T47D (cell line): ENCODE data around the gene ABCG8.

Source experiments
- DNase-seq, 2 experiments: peaks; one replicate each; pipeline versions ENCODE4 v3.0.0 to v3.0.0-alpha.2; 2011 to 2012; ENCODE audit warnings: low read depth in 1 of 2, low spot score in 1 of 2
- JUND ChIP-seq: IDR thresholded peaks from 2 replicates; pipeline ENCODE4 v1.6.1; 2012; ENCODE audit warnings: low read depth
- in situ Hi-C: cut with HindIII; loops from 2 replicates; pipeline ENCODE4 v1.10.0; 2016; ENCODE audit warnings: low sequenced_read_pairs, low pct_unique_long_range_greater_than_20kb

Gene ABCG8

DNA sequence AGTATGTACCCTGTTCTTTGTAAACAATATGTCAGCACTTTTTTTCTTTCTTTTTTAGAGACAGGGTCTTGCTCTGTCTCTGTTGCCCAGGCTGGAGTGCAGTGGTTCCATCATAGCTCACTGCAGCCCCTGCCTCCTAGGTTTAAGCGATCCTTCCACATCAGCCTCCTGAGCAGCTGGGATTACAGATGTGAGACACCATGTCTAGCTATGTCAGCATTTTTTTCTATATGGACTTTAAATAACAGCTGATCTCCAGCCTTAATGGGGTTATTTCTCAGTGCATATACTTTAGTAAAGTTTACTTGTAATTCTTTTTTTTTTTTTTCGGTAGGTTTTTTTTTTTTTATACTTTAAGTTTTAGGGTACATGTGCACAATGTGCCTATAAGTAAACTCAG lies 26.8 kb upstream of the ABCG8 start:
- TF ChIP-seq JUND: no peak
- no peak for DNase-seq
- in situ Hi-C loops: no loop called here

DNA sequence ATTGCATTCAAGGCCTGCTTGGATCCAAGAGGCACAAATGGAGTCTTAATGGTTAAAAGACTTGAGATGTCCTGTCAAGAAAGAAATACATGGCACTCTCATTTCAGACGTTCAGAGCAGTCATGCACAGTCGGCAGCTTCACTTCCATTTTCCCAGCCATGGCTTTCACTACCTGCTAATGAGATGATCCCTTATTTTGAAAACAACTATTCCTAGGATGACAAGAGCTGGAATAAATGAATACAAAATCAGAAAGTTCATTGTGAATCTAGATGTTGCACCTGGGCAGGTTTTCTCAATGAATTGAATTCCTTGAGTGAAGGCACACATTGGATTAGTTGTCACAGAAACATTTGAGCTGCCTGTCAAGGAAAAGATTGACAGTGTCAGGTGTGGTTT lies 25.8 kb upstream of the ABCG8 start:
- DNase-seq: no peak
- in situ Hi-C loops: no loop called here
- TF ChIP-seq JUND: no peak

DNA sequence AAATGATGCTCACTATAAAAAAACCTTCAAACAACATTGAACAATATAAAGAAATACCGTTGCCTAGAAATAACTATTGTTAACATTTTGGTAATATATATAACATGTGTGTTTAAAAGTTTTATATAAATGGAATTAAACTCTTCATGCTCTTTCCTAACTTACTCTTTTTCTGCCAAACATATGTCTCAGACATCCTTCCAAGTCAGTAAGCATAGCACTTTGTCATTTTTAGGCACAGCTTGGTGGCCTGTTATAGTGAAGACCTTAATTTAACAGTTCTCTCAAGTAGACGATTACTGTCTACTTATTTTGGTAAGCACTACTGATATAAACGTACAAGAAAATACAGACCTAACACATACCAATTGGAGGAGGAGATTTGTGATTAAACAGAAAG lies 24.1 kb upstream of the ABCG8 start:
- no peak for TF ChIP-seq JUND
- in situ Hi-C loops: no loop called here
- DNase-seq: no peak

DNA sequence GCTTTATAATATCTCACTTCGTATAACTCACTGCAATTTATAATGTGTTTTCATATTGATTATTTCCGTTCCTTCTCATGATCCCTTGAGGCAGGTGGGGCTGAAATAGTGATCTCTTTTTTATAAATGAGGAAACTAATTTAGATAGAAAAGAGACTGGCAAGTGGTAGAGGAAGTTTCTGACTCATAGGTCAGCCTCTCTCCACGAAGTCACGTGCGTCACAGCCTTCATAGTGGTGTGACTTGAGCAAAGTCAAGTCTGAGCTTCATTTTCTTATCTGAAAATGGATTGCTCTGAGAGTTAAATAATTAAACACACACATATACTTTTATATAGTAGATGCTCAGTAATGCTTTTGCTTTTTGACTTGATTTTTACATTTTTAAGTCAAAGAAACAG lies 20.0 kb upstream of the ABCG8 start:
- no peak for DNase-seq
- TF ChIP-seq JUND: no peak

DNA sequence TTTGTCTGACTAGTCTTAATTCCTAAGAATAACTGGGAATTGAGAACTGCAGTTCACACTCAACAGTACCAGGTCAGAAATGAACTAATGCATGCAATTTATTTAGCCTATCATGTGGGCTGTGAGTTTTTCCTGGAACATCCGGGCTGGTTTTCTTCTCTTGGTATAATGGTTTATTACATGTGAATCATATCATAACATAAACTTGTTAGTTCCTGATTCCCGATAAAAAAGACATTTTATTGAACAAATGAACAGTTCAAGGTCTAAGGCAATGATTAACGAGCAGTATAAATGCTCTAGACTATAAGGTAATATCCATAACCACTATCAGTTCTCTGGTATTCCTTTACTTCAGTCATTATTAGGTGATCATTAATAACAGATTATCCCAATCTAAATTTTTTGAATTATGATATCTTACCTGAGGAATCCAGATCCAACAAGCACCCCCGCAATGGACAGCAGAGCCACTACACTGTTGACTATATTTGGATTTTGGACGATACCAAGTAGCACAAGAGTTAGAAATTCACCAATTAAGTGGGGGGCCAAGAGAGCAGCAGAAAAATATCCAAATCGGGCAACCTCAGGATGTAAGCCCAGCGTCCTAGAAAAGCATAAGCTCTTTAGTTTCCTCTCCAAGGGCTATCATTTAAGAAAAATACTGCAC lies 19.1 kb upstream of the ABCG8 start:
- no peak for TF ChIP-seq JUND
- no peak for DNase-seq
- in situ Hi-C loops: no loop called here

More for the DNA sequence above, 20.0 kb upstream of the ABCG8 start:
- in situ Hi-C loops: no loop called here

DNA sequence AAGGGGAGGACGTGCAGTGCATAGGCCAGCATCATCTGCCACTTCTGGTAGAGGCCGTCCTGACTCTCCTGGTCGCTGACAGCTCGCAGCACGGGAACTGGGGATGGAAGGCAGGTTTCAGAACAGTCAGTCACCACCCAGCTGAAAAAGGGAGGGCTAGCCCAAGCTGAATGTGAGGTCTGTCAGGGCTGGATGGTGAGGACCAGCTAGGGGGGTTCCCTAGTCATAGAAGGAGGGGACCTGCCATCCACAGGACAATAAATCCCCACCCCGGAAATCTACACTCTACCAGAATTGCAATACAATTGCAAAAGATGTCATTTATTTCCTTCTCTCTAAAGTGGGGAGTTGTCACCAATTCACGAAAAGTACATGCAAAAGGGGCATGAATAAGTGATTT lies 15.9 kb upstream of the ABCG8 start:
- in situ Hi-C loops: no loop called here
- DNase-seq: no peak
- no peak for TF ChIP-seq JUND

DNA sequence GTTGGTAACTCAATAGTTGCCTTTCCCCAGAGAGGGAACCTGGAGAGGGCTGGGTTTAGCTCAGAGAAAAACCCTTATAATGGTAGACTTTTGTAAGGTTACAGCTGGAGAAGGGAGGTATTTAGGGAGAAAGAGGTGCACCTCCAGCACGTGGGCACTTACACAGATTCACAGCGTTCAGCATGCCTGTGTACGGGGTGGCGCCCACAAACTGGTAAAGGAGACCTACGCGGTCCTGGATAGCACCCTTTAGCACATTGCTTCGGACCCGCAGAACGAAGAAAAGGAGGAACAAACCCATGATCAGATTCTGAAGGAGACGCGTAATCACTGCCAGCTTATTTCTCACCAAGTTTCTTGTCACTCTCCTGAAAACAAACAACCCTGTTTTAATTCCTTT lies 15.0 kb upstream of the ABCG8 start:
- no peak for TF ChIP-seq JUND
- in situ Hi-C loops: no loop called here
- no peak for DNase-seq

DNA sequence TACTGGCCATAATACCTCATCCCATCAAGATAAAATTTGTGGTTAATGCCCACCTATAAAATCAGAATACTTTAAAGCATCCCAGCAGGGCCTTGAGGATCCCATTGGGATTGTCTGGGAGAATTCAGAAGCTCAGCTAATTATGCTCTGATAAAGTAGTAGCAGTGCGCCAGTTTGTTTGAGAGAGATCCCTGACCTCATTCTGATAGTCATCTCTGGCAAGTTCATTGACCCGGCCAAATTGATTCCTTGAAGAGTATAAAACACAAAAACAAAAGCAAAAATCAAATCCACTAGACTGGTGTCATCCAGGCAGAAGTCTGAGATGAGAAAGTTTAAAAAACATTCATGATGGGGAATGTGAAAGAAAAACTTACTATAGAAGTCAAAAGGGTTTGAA lies 14.3 kb upstream of the ABCG8 start:
- no peak for TF ChIP-seq JUND
- DNase-seq: no peak
- in situ Hi-C loops: no loop called here

DNA sequence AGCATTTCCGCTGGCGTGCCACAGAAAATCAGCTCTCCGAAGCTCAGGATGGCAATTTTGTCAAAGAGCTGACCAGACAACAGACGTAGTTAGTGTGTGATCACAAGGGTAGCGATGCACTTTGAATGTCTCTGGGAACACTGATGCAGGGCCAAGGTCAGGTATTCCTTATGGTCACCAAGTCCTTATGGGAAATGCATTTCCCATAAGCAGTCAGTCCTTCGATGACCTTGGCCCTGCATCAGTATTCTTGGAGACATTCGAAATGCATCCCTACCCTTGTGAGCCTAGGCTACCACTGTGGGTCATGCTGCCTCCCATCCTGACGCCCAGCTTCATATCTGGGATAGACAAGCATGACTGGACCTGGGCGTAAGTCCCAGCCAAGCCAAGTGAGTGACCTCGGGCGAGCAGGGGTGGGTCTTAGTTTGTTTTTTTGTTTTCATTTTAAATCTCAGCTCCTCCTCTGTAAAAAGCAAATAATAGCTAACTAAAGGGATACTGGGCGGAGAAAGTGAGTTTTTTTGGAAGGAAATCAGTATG lies 13.7 kb upstream of the ABCG8 start:
- in situ Hi-C loops: no loop called here
- TF ChIP-seq JUND: no peak
- DNase-seq: no peak

DNA sequence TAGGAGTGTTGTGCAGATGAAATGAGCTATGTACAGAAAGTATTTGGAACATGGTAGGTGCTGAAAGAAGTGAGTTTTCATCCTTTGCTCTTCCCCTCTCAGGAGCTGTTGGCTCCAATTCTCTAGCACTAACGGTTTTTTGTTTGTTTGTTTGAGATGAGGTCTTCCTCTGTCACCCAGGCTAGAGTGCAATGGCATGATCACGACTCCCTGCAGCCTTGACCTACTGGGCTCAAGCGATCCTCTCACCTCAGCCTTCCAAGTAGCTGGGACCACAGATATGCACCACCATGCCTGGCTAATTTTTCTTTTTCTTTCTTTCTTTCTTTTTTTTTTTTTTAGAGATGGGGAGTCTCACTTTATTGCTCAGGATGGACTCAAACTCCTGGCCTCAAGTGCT lies 12.9 kb upstream of the ABCG8 start:
- in situ Hi-C loops: no loop called here
- DNase-seq: no peak
- TF ChIP-seq JUND: no peak

DNA sequence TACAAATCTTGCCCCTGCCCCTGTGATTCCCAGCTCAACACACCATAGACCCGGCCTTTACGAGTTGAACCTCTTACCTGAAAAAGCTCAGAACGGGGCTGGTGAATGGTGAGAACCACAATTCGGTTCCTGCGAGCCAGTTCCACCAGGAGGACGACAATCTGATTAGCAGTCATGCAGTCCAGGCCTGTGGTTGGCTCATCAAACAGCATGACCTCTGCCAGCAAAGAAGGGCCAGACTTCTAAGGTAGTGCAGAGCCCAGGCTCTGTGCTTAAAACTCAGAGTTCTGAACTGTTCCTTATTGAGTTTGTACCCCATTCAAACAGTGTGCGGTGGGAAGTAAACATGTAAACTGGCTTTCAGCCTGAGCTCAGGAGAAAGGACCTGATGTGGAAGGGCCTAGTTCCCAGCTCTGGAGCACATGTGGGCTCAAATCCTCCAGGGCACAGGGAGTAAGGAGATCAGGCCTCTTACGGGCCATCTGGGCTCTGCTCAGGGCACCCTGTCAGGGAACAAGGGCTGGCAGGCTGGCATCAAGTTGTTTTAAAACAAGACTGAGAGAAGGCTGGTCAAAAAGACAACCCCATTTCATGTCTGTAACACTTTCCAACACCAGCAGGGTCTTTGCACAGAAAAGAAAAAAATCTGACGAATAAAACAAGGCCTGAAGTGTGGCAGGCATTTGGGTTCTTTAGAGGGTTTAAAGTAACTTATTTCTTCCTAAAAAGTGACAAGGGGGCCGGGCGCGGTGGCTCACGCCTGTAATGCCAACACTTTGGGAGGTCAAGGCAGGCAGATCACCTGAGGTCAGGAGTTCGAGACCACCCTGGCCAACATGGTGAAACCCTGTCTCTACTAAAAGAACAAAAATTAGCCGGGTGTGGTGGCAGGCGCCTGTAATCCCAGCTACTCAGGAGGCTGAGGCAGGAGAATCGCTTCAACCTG lies 12.2 kb upstream of the ABCG8 start:
- in situ Hi-C loops: no loop called here
- no peak for TF ChIP-seq JUND
- no peak for DNase-seq

DNA sequence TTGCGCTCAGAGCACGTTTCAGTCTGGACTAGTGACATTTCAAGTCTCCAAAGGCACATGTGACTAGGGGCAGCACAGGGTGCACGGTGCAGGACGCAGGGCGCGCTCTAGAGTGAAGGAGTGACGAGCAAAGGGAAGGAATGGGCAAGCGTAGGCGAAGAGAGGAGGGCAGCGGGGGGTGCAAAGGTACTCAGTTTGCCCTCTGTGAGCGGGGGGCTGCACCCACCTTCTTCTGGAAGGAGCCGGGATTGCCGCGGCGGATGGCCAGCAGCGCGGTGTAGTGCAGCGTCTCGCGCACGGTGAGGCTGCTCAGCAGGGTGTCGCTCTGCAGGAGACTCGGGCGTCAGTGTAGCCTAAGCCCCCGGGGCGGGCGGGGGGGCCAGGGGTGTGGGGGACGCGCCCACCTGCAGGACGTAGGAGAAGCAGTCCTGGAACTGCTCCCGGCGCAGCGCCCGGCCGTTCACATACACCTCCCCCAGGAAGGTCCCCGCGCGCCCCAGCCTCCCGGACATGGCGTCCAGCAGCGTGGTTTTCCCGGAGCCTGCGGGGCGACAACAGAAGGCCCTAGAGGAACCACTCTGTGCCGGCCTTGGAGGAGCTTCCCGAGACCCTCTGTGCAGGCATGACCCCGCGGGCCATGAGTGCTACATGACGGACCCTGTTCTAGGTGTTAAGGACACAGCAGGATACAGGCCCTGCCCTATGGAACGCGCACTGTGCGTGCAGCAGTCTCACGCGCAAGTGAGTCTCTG lies 7.1 kb upstream of the ABCG8 start:
- in situ Hi-C loops: no loop called here
- no peak for DNase-seq
- TF ChIP-seq JUND: no peak
